CD14-positive monocyte (primary cell): ENCODE measurements around the gene GYS1. TPM values are rescaled to one million over a fixed set of nuclear protein-coding genes. Genes with fewer than 3 reads are reported as not detected.

Experiments
- DNase-seq, 3 donors: peaks; one replicate each; pipeline ENCODE4 v3.0.0-alpha.2; 2011 to 2022
- H2AFZ ChIP-seq: 2 replicates; pipeline ENCODE4 v1.6.0; 2012; ENCODE audit warnings: mild to moderate bottlenecking, low read depth, low read length, inconsistent platforms; ENCODE audit not compliant: insufficient read depth, poor library complexity, severe bottlenecking
- H3K27ac ChIP-seq, 2 donors: 1 replicate in 1 of 2; 2 replicates in 1 of 2; pipeline ENCODE4 v1.5.1; 2012 to 2013; ENCODE audit warnings: low read length in 2 of 2, control low read depth in 1 of 2, inconsistent platforms in 1 of 2, low read depth in 1 of 2, mild to moderate bottlenecking in 1 of 2
- H3K27me3 ChIP-seq, 2 donors: one replicate each; pipeline versions ENCODE4 v1.6.0 to v1.6.1; 2011 to 2013; ENCODE audit warnings: low read length in 2 of 2; ENCODE audit not compliant: control insufficient read depth in 2 of 2, insufficient read depth in 2 of 2
- H3K36me3 ChIP-seq, 2 donors: replicated peaks in 1 of 2; 1 replicate in 1 of 2; 2 replicates in 1 of 2; pipeline versions ENCODE4 v1.5.1 to v1.6.1; 2012 to 2013; ENCODE audit warnings: low read length in 2 of 2, control low read depth in 1 of 2, inconsistent platforms in 1 of 2, mild to moderate bottlenecking in 1 of 2; ENCODE audit not compliant: insufficient read depth in 2 of 2, control insufficient read depth in 1 of 2
- H3K4me1 ChIP-seq, 2 donors: 1 replicate in 1 of 2; 2 replicates in 1 of 2; pipeline versions ENCODE4 v1.5.1 to v1.6.1; 2012 to 2013; ENCODE audit warnings: low read length in 2 of 2, control low read depth in 1 of 2, inconsistent platforms in 1 of 2, mild to moderate bottlenecking in 1 of 2, moderate library complexity in 1 of 2; ENCODE audit not compliant: insufficient read depth in 2 of 2, control insufficient read depth in 1 of 2
- H3K4me2 ChIP-seq: replicated peaks from 2 replicates; pipeline ENCODE3; 2012; ENCODE audit warnings: low read length, moderate library complexity, mild to moderate bottlenecking; ENCODE audit not compliant: poor library complexity, severe bottlenecking; ENCODE audit errors: extremely low read depth
- H3K4me3 ChIP-seq, 3 experiments: fragments of 200-600 bp in 1 of 3; sonication (generic) in 1 of 3; replicated peaks in 1 of 3; 1 replicate in 2 of 3; 2 replicates in 1 of 3; pipeline ENCODE4 v1.5.1; 2011 to 2013; ENCODE audit warnings: low read length in 3 of 3, mild to moderate bottlenecking in 3 of 3, control low read depth in 2 of 3, low read depth in 2 of 3, inconsistent platforms in 1 of 3, moderate library complexity in 1 of 3
- H3K79me2 ChIP-seq: 2 replicates; pipeline ENCODE4 v1.6.0; 2012; ENCODE audit warnings: mild to moderate bottlenecking, control low read depth, inconsistent platforms, low read length, moderate library complexity; ENCODE audit not compliant: insufficient read depth
- H3K9ac ChIP-seq: 2 replicates; pipeline ENCODE4 v1.6.0; 2017; ENCODE audit warnings: low read length, mild to moderate bottlenecking; ENCODE audit not compliant: insufficient read depth, poor library complexity, severe bottlenecking
- H3K9me3 ChIP-seq, 2 donors: replicated peaks in 1 of 2; 1 replicate in 1 of 2; 2 replicates in 1 of 2; pipeline versions ENCODE4 v1.5.1 to v1.6.1; 2012 to 2013; ENCODE audit warnings: low read length in 2 of 2, control low read depth in 1 of 2; ENCODE audit not compliant: control insufficient read depth in 1 of 2, insufficient read depth in 1 of 2
- H4K20me1 ChIP-seq: 2 replicates; pipeline ENCODE4 v1.6.0; 2012; ENCODE audit warnings: mild to moderate bottlenecking, low read length, control low read depth, moderate library complexity; ENCODE audit not compliant: insufficient read depth
- H3K27ac Mint-ChIP-seq, 7 donors: one replicate each; pipeline ENCODE4 v1.8.0; 2020; ENCODE audit warnings: mild to moderate bottlenecking in 7 of 7, mixed read lengths in 7 of 7, moderate library complexity in 6 of 7, inconsistent platforms in 2 of 7
- H3K27me3 Mint-ChIP-seq, 3 donors: one replicate each; pipeline ENCODE4 v1.8.0; 2021 to 2022; ENCODE audit warnings: low read depth in 3 of 3, mild to moderate bottlenecking in 3 of 3, mixed read lengths in 3 of 3, moderate library complexity in 3 of 3, inconsistent platforms in 1 of 3
- H3K36me3 Mint-ChIP-seq, 2 donors: one replicate each; pipeline ENCODE4 v1.8.0; 2020; ENCODE audit warnings: mixed read lengths in 2 of 2, inconsistent platforms in 1 of 2, mild to moderate bottlenecking in 1 of 2
- H3K4me1 Mint-ChIP-seq: one replicate; pipeline ENCODE4 v1.8.0; 2020; ENCODE audit warnings: mild to moderate bottlenecking, mixed read lengths
- H3K4me3 Mint-ChIP-seq, 2 donors: one replicate each; pipeline ENCODE4 v1.8.0; 2020; ENCODE audit warnings: mild to moderate bottlenecking in 2 of 2, mixed read lengths in 2 of 2, moderate library complexity in 1 of 2
- H3K9me3 Mint-ChIP-seq, 7 donors: one replicate each; pipeline ENCODE4 v1.8.0; 2020 to 2022; ENCODE audit warnings: mixed read lengths in 7 of 7, mild to moderate bottlenecking in 6 of 7, moderate library complexity in 6 of 7, inconsistent platforms in 2 of 7
- CTCF ChIP-seq: fragments of 200-600 bp; IDR thresholded peaks from one replicate; pipeline ENCODE4 v1.8.0; 2022; ENCODE audit warnings: antibody characterized with exemption, mild to moderate bottlenecking
- WGBS: methylation state at CpG from one replicate; pipeline ENCODE4 v1.1.5; 2013; ENCODE audit warnings: missing lambda C conversion rate; ENCODE audit not compliant: insufficient coverage; 5-methylcytosine and 5-hydroxymethylcytosine counted together
- intact Hi-C, 2 donors: fragments of 100-400 bp; cut with micrococcal nuclease; formaldehyde crosslinking; loops; one replicate each; pipeline versions ENCODE4 v1.15.0 to v1.15.1; 2023
- polyA plus RNA-seq, 3 donors: library from polyadenylated mRNA; depleted of rRNA in 1 of 3; unstranded in 2 of 3; stranded (reverse) in 1 of 3; fragments of 300-500 nt in 2 of 3; fragments of >200 nt in 1 of 3; fragmentation: Illumina TruSeq in 2 of 3; gene quantifications; 1 replicate in 2 of 3; 2 replicates in 1 of 3; pipeline ENCODE4 v1.2.3, GENCODE V29; 2012 to 2021

GYS1 gene
- polyA plus RNA-seq, 3 donors: 13.3 to 26.0 (median 21.3) TPM

GRCh38 chr19:48950159-48950558, 43.0 kb downstream of the GYS1 start:
- no peak for TF ChIP-seq CTCF
- Mint-ChIP-seq H3K4me1 (peaks cover 10% of the 10 kb centered on the region), H3K36me3 (no peaks in the 10 kb centered on the region), H3K9me3 (peaks cover 14 to 27% (median 22%) of the 10 kb centered on the region in 7 donors), H3K27me3 (peaks cover 0 to 1% (median 0%) of the 10 kb centered on the region in 3 donors), H3K27ac (peak overlapping the region in 1 of 7 donors; percentile 28), H3K4me3 (no peak overlapping the region)
- Histone ChIP-seq H2AFZ (no peak overlapping the region), H3K79me2 (peaks cover 8% of the 10 kb centered on the region), H3K27me3 (no peaks in the 10 kb centered on the region), H3K9ac (no peak overlapping the region), H3K4me2 (no peak overlapping the region), H3K4me1 (peaks cover 5 to 9% of the 10 kb centered on the region in 2 donors), H3K36me3 (no peaks in the 10 kb centered on the region), H3K4me3 (no peak overlapping the region), H4K20me1 (no peaks in the 10 kb centered on the region), H3K9me3 (peaks cover 12 to 27% of the 10 kb centered on the region in 2 donors), H3K27ac (no peak overlapping the region)
- DNase-seq: no peak
- 29% methylated on average over 2 of the region's 3 CpGs for WGBS
- intact Hi-C loops: loop anchor here in 1 of 2 donors (5.0 kb wide), 1 partner anchor 48 kb away; the partner anchor contains the start of gene NUCB1

GRCh38 chr19:48947258-48947542, 45.9 kb downstream of the GYS1 start:
- Mint-ChIP-seq H3K9me3 (peaks cover 14 to 27% (median 22%) of the 10 kb centered on the region in 7 donors), H3K4me3 (no peak overlapping the region), H3K4me1 (peaks cover 4% of the 10 kb centered on the region), H3K36me3 (no peaks in the 10 kb centered on the region), H3K27ac (no peak overlapping the region), H3K27me3 (peaks cover 0 to 5% (median 3%) of the 10 kb centered on the region in 3 donors)
- WGBS: 100% methylated on average over 2 of the region's 3 CpGs
- no peak overlapping the region for H3K4me2 ChIP-seq
- no peaks in the 10 kb centered on the region for H3K79me2 ChIP-seq
- no peak for TF ChIP-seq CTCF
- no peak overlapping the region for H3K4me3 ChIP-seq
- H3K4me1 ChIP-seq: no peaks in the 10 kb centered on the region
- no peak overlapping the region for H3K9ac ChIP-seq
- peaks cover 12 to 27% of the 10 kb centered on the region in 2 donors for H3K9me3 ChIP-seq
- no peaks in the 10 kb centered on the region for H4K20me1 ChIP-seq
- no peak overlapping the region for H3K27ac ChIP-seq
- no peak overlapping the region for H2AFZ ChIP-seq
- DNase-seq: no peak
- no peaks in the 10 kb centered on the region for H3K36me3 ChIP-seq
- intact Hi-C loops: no loop called here
- H3K27me3 ChIP-seq: no peaks in the 10 kb centered on the region
